ENCODE measurements around the gene COL18A1.

- TF ChIP-seq CTCF (IDR thresholded peaks at IDR 0.05) (no peak), POLR2A (IDR thresholded peaks at IDR 0.05) (no peak)
Observed at GRCh38 chr21:45543371-45543709, 138.4 kb downstream of the COL18A1 start.
